SK-N-SH (cell line): ENCODE measurements around the gene TRAFD1.

Experiments used
- CTCF ChIP-seq: fragments of 200-600 bp; sonication (generic); IDR thresholded peaks from 2 replicates; pipeline ENCODE4 v1.6.1; 2017; ENCODE audit warnings: antibody characterized with exemption, mild to moderate bottlenecking, moderate library complexity
- EP300 ChIP-seq, 2 experiments: IDR thresholded peaks; 2 replicates each; pipeline versions ENCODE4 v1.4.0 to v1.6.1; 2012; ENCODE audit warnings: borderline replicate concordance in 1 of 2, low read depth in 1 of 2, low read length in 1 of 2
- EZH2phosphoT487 ChIP-seq: fragments of 200-600 bp; sonication (generic); IDR thresholded peaks from 2 replicates; pipeline ENCODE4 v1.6.1; 2017; ENCODE audit warnings: low read depth, mixed run types, mild to moderate bottlenecking, antibody characterized with exemption, moderate library complexity, borderline replicate concordance
- GABPA ChIP-seq: IDR thresholded peaks from 2 replicates; pipeline ENCODE4 v1.4.0; 2012; ENCODE audit warnings: low read depth, mild to moderate bottlenecking
- REST ChIP-seq: IDR thresholded peaks from 2 replicates; pipeline ENCODE4 v1.6.1; 2012; ENCODE audit warnings: mild to moderate bottlenecking, low read depth, low read length, moderate library complexity
- SIN3A ChIP-seq: IDR thresholded peaks from 2 replicates; pipeline ENCODE4 v1.6.1; 2012; ENCODE audit warnings: low read depth, mild to moderate bottlenecking, low read length, moderate library complexity, borderline replicate concordance
- TCF12 ChIP-seq: IDR thresholded peaks from 2 replicates; pipeline ENCODE4 v1.4.0; 2012

DNA sequence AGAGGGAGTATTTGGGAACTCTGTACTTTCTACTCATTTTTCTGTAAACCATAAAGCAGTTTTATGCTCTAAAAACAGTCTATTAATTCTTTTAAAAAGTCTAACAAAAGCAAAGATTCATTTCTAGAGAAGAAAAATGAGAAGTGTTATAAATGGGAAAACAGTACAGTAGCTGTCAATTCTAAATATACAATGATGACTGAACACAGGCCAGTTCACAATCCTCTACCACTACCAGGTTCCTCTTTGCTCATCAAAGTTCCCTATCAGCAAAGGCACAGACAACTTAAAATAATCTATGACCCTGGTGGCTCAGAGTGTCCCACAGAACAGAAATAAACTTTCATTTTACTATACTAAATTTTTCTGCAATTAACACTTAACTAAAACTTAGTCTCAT, 29.3 kb upstream of the TRAFD1 start:
- TF ChIP-seq REST (no peak), TCF12 (no peak), SIN3A (no peak), CTCF (no peak), EP300 (IDR thresholded peaks at IDR 0.05; ENCODE audit: borderline replicate concordance in 1 of 2, low read depth in 1 of 2, low read length in 1 of 2) (no peak), GABPA (no peak), EZH2phosphoT487 (no peak)
